H1 (cell line): ENCODE data around the gene NGEF. TPM values are rescaled to one million over a fixed set of nuclear protein-coding genes. Genes with fewer than 3 reads are reported as not detected.

Source experiments
- CTCF ChIA-PET: fragments of 300-600 bp; sonication (Branson Sonifier 250); formaldehyde crosslinking; loops from one replicate; lab custom pipeline; 2021; ENCODE audit not compliant: partially characterized antibody; lab: Charles Lee
- POLR2A ChIA-PET: fragments of 300-600 bp; sonication (Branson Sonifier 250); formaldehyde crosslinking; loops from one replicate; lab custom pipeline; 2021; ENCODE audit warnings: inconsistent platforms; ENCODE audit not compliant: partially characterized antibody; lab: Charles Lee
- DNase-seq, 2 experiments: peaks; one replicate each; pipeline versions ENCODE4 v3.0.0 to v3.0.0-alpha.2; 2010 to 2022; ENCODE audit warnings: low spot score in 2 of 2, low read depth in 1 of 2, mixed read lengths in 1 of 2
- FAIRE-seq: peaks from 2 replicates; lab custom pipeline; 2011; peaks lifted over from hg19 to GRCh38; lab: Jason Lieb, UNC
- H2AFZ ChIP-seq: 2 replicates; pipeline ENCODE4 v1.8.1; 2012; ENCODE audit warnings: low read length, inconsistent platforms
- H2AK5ac ChIP-seq: 2 replicates; pipeline ENCODE4 v1.6.1; 2013; ENCODE audit warnings: low read depth, low read length
- H2BK120ac ChIP-seq: replicated peaks from 2 replicates; pipeline ENCODE3; 2013; ENCODE audit warnings: low read depth, low read length, inconsistent platforms
- H2BK12ac ChIP-seq: 2 replicates; pipeline ENCODE4 v1.6.1; 2013; ENCODE audit warnings: low read depth, low read length
- H2BK15ac ChIP-seq: 2 replicates; pipeline ENCODE4 v1.6.1; 2013; ENCODE audit warnings: low read length
- H2BK20ac ChIP-seq: 2 replicates; pipeline ENCODE4 v1.6.1; 2013; ENCODE audit warnings: low read length
- H2BK5ac ChIP-seq: 2 replicates; pipeline ENCODE4 v1.6.1; 2013; ENCODE audit warnings: low read depth, low read length
- H3K14ac ChIP-seq: 2 replicates; pipeline ENCODE4 v1.6.1; 2013; ENCODE audit warnings: inconsistent platforms; ENCODE audit not compliant: insufficient read length
- H3K18ac ChIP-seq: 2 replicates; pipeline ENCODE4 v1.6.1; 2013; ENCODE audit warnings: low read length; ENCODE audit errors: extremely low read depth
- H3K23ac ChIP-seq: 2 replicates; pipeline ENCODE4 v1.6.1; 2013; ENCODE audit warnings: inconsistent platforms; ENCODE audit not compliant: insufficient read length
- H3K23me2 ChIP-seq: 2 replicates; pipeline ENCODE4 v1.6.1; 2013; ENCODE audit warnings: low read depth, low read length
- H3K27ac ChIP-seq: 2 replicates; pipeline ENCODE4 v1.6.1; 2011; ENCODE audit warnings: low read depth, low read length, inconsistent platforms
- H3K27me3 ChIP-seq, 4 experiments: replicated peaks in 1 of 4; 1 replicate in 1 of 4; 2 replicates in 3 of 4; pipeline versions ENCODE4 v1.6.1 to v1.8.1; 2011 to 2013; ENCODE audit warnings: low read length in 3 of 4, mild to moderate bottlenecking in 3 of 4, inconsistent platforms in 2 of 4, mixed read lengths in 2 of 4, moderate library complexity in 1 of 4; ENCODE audit not compliant: control insufficient read depth in 3 of 4, insufficient read depth in 3 of 4; ENCODE audit errors: extremely low read depth in 1 of 4
- H3K36me3 ChIP-seq, 4 experiments: 2 replicates each; pipeline versions ENCODE4 v1.6.1 to v1.8.1; 2011 to 2013; ENCODE audit warnings: mild to moderate bottlenecking in 4 of 4, low read length in 3 of 4, moderate library complexity in 2 of 4, control low read depth in 1 of 4, inconsistent platforms in 1 of 4; ENCODE audit not compliant: insufficient read depth in 4 of 4, control insufficient read depth in 2 of 4
- H3K4ac ChIP-seq: replicated peaks from 2 replicates; pipeline ENCODE3; 2013; ENCODE audit warnings: low read length, low read depth, mixed read lengths, inconsistent platforms; ENCODE audit not compliant: insufficient read length
- H3K4me1 ChIP-seq, 4 experiments: replicated peaks in 1 of 4; 1 replicate in 1 of 4; 2 replicates in 3 of 4; pipeline versions ENCODE4 v1.6.1 to v1.8.1; 2011 to 2013; ENCODE audit warnings: low read length in 3 of 4, inconsistent platforms in 2 of 4, mixed read lengths in 1 of 4; ENCODE audit not compliant: insufficient read depth in 4 of 4, control insufficient read depth in 3 of 4
- H3K4me2 ChIP-seq, 2 experiments: 2 replicates each; pipeline versions ENCODE4 v1.6.1 to v1.8.1; 2011 to 2013; ENCODE audit warnings: low read depth in 2 of 2, low read length in 2 of 2, control low read depth in 1 of 2, inconsistent platforms in 1 of 2, mild to moderate bottlenecking in 1 of 2; ENCODE audit not compliant: insufficient read depth in 1 of 2
- H3K4me3 ChIP-seq, 4 experiments: fragments of 200-600, 300-600 bp in 1 of 4; sonication (generic), shearing (Covaris generic), sonication (Bioruptor Twin) in 1 of 4; 2 replicates each; pipeline versions ENCODE4 v1.5.1 to v1.8.1; 2011 to 2016; ENCODE audit warnings: low read length in 4 of 4, low read depth in 3 of 4, control low read depth in 2 of 4, inconsistent platforms in 2 of 4, mild to moderate bottlenecking in 2 of 4, mixed read lengths in 1 of 4, moderate library complexity in 1 of 4; ENCODE audit not compliant: insufficient read depth in 2 of 4; ENCODE audit errors: extremely low read depth in 1 of 4
- H3K56ac ChIP-seq: replicated peaks from 2 replicates; pipeline ENCODE3; 2013; ENCODE audit warnings: low read depth, mild to moderate bottlenecking, mixed read lengths, low read length, inconsistent platforms; ENCODE audit not compliant: insufficient read length
- H3K79me1 ChIP-seq: 2 replicates; pipeline ENCODE4 v1.6.1; 2013; ENCODE audit warnings: low read depth, low read length, control low read depth
- H3K79me2 ChIP-seq, 2 experiments: 2 replicates each; pipeline versions ENCODE4 v1.6.1 to v1.8.1; 2012 to 2013; ENCODE audit warnings: low read length in 2 of 2, mild to moderate bottlenecking in 2 of 2, inconsistent platforms in 1 of 2; ENCODE audit not compliant: insufficient read depth in 2 of 2, control insufficient read depth in 1 of 2
- H3K9ac ChIP-seq, 4 experiments: replicated peaks in 1 of 4; 1 replicate in 1 of 4; 2 replicates in 3 of 4; pipeline versions ENCODE4 v1.6.1 to v1.8.1; 2011 to 2013; ENCODE audit warnings: low read depth in 3 of 4, low read length in 3 of 4, control low read depth in 2 of 4, mild to moderate bottlenecking in 2 of 4, moderate library complexity in 2 of 4, inconsistent platforms in 1 of 4; ENCODE audit errors: extremely low read depth in 1 of 4
- H3K9me3 ChIP-seq, 2 experiments: 2 replicates each; pipeline versions ENCODE4 v1.6.1 to v1.8.1; 2012 to 2013; ENCODE audit warnings: mild to moderate bottlenecking in 2 of 2, moderate library complexity in 2 of 2, control low read depth in 1 of 2, inconsistent platforms in 1 of 2, low read depth in 1 of 2, low read length in 1 of 2, mixed read lengths in 1 of 2; ENCODE audit not compliant: insufficient read depth in 2 of 2
- H4K20me1 ChIP-seq, 2 experiments: replicated peaks in 1 of 2; 2 replicates each; pipeline versions ENCODE3 to v1.8.1; 2011 to 2013; ENCODE audit warnings: inconsistent platforms in 2 of 2, low read length in 2 of 2, mild to moderate bottlenecking in 1 of 2; ENCODE audit not compliant: insufficient read depth in 2 of 2, control insufficient read depth in 1 of 2
- H4K5ac ChIP-seq: 2 replicates; pipeline ENCODE4 v1.6.1; 2013; ENCODE audit warnings: low read length, low read depth, mixed read lengths, inconsistent platforms; ENCODE audit not compliant: insufficient read length
- H4K8ac ChIP-seq: 2 replicates; pipeline ENCODE4 v1.8.0; 2013; ENCODE audit warnings: mild to moderate bottlenecking, moderate library complexity, low read length, inconsistent platforms; ENCODE audit not compliant: insufficient read depth; ENCODE audit errors: extremely low read depth
- H4K91ac ChIP-seq: replicated peaks from 2 replicates; pipeline ENCODE3; 2013; ENCODE audit warnings: low read length, mixed read lengths, inconsistent platforms; ENCODE audit not compliant: insufficient read length
- ASH2L ChIP-seq: fragments of 200-600, 300-600 bp; sonication (generic); IDR thresholded peaks from one replicate; pipeline ENCODE4 v1.7.1; 2017; ENCODE audit warnings: low read length
- BCL11A ChIP-seq, 2 experiments: IDR thresholded peaks; one replicate each; pipeline ENCODE4 v1.6.1; 2011; ENCODE audit warnings: low read depth in 2 of 2, low read length in 2 of 2, mild to moderate bottlenecking in 2 of 2
- CBX5 ChIP-seq: fragments of 300-800, 300-1000 bp; sonication (generic); IDR thresholded peaks from 2 replicates; pipeline ENCODE4 v1.7.1; 2016; ENCODE audit warnings: antibody characterized with exemption, low read length, low read depth
- CEBPB ChIP-seq: IDR thresholded peaks from 2 replicates; pipeline ENCODE4 v1.6.1; 2012; ENCODE audit warnings: low read depth, low read length
- CTCF ChIP-seq, 3 experiments: IDR thresholded peaks; 1 replicate in 2 of 3; 2 replicates in 1 of 3; pipeline versions ENCODE4 v1.5.1 to v1.6.1; 2011; ENCODE audit warnings: low read length in 3 of 3, mild to moderate bottlenecking in 3 of 3, inconsistent platforms in 2 of 3, low read depth in 1 of 3, moderate library complexity in 1 of 3; ENCODE audit not compliant: insufficient read depth in 1 of 3; ENCODE audit errors: control extremely low read depth in 1 of 3
- HDAC6 ChIP-seq: IDR thresholded peaks from one replicate; pipeline ENCODE4 v1.7.1; 2012; ENCODE audit warnings: low read depth, mild to moderate bottlenecking, inconsistent platforms, low read length, moderate library complexity
- KDM5A ChIP-seq: fragments of 200-600 bp; IDR thresholded peaks from 2 replicates; pipeline ENCODE4 v1.7.1; 2012; ENCODE audit warnings: mild to moderate bottlenecking, low read length, inconsistent platforms, mixed read lengths
- POU5F1 ChIP-seq: IDR thresholded peaks from 2 replicates; pipeline ENCODE4 v1.6.1; 2011; ENCODE audit warnings: low read depth, mild to moderate bottlenecking, low read length, moderate library complexity
- RBBP5 ChIP-seq: IDR thresholded peaks from 2 replicates; pipeline ENCODE4 v1.7.1; 2012; ENCODE audit warnings: low read depth, mild to moderate bottlenecking, inconsistent platforms, low read length, moderate library complexity, borderline replicate concordance
- SP1 ChIP-seq: IDR thresholded peaks from 2 replicates; pipeline ENCODE4 v1.6.1; 2011; ENCODE audit warnings: low read depth, low read length
- SP2 ChIP-seq: IDR thresholded peaks from 2 replicates; pipeline ENCODE4 v1.6.1; 2012; ENCODE audit warnings: mild to moderate bottlenecking, low read length, inconsistent platforms
- TAF7 ChIP-seq: optimal IDR thresholded peaks from 2 replicates; pipeline ENCODE3; 2011; ENCODE audit warnings: low read depth, mild to moderate bottlenecking, inconsistent platforms, low read length, moderate library complexity, borderline replicate concordance
- WGBS, 2 experiments: shearing (Covaris generic) in 1 of 2; methylation state at CpG; one replicate each; pipeline versions ENCODE4 v1.1.6 to v1.1.7; 2013 to 2015; ENCODE audit warnings: low lambda C conversion rate in 2 of 2, mixed read lengths in 2 of 2, inconsistent platforms in 1 of 2, low coverage in 1 of 2, missing lambda C conversion rate in 1 of 2; ENCODE audit not compliant: insufficient replicate concordance in 2 of 2, insufficient coverage in 1 of 2, insufficient read length in 1 of 2; ENCODE audit errors: extremely low coverage in 1 of 2, missing lambda C conversion rate in 1 of 2; 5-methylcytosine and 5-hydroxymethylcytosine counted together
- polyA plus RNA-seq, 7 experiments: library from polyadenylated mRNA; depleted of rRNA in 3 of 7; stranded (reverse) in 5 of 7; unstranded in 2 of 7; fragments of >200 nt in 5 of 7; fragments of 200-250 nt in 2 of 7; gene quantifications; 1 replicate in 5 of 7; 2 replicates in 1 of 7; 4 replicates in 1 of 7; pipeline versions ENCODE4 v1.2.1 to v1.2.3, GENCODE V29; 2011 to 2013; ENCODE audit warnings: missing spikeins in 2 of 7, mixed read lengths in 2 of 7
- total RNA-seq: library from RNA; stranded (reverse); fragmentation: NEBNext Ultra II Directional; extraction: Animal tissue kit (Norgen Biotek cat#: 25700); gene quantifications from 2 replicates; pipeline ENCODE4 v1.2.1, GENCODE V29; 2021

Gene NGEF
- total and polyA plus RNA-seq, 2 of the 8 experiments (the other 6 are each of a cell fraction or from before 2014, with no cell fraction given) = 2.7 to 3.2 TPM

- DNase-seq (no peak), FAIRE-seq (no peak)
- POLR2A ChIA-PET = no interaction called here
- H3K14ac ChIP-seq = no peak overlapping the region
- no peak overlapping the region for H4K5ac ChIP-seq
- H4K8ac ChIP-seq = no peak overlapping the region
- no peaks in the 10 kb centered on the region for H3K36me3 ChIP-seq
- no peak overlapping the region for H3K18ac ChIP-seq
- H3K23me2 ChIP-seq = no peaks in the 10 kb centered on the region
- no peak overlapping the region for H2AK5ac ChIP-seq
- H2BK15ac ChIP-seq = no peak overlapping the region
- CTCF ChIA-PET = no interaction called here
- H2BK20ac ChIP-seq = no peak overlapping the region
- H2AFZ ChIP-seq = no peak overlapping the region
- no peak overlapping the region for H3K56ac ChIP-seq
- no peak overlapping the region for H3K4me3 ChIP-seq
- H2BK12ac ChIP-seq = no peak overlapping the region
- H3K4ac ChIP-seq = no peak overlapping the region
- H2BK5ac ChIP-seq = no peak overlapping the region
- no peaks in the 10 kb centered on the region for H3K79me2 ChIP-seq
- no peaks in the 10 kb centered on the region for H3K79me1 ChIP-seq
- no peak overlapping the region for H3K4me2 ChIP-seq
- no peak overlapping the region for H2BK120ac ChIP-seq
- H3K9me3 ChIP-seq = peaks cover 9 to 19% of the 10 kb centered on the region in 2 experiments
- no peak overlapping the region for H3K27ac ChIP-seq
- no peak overlapping the region for H4K91ac ChIP-seq
- TF ChIP-seq SP1 (no peak), CBX5 (no peak), CEBPB (no peak), ASH2L (no peak), POU5F1 (no peak), KDM5A (no peak), TAF7 (no peak), BCL11A (IDR thresholded peaks at IDR 0.05; ENCODE audit: low read depth in 2 of 2, low read length in 2 of 2) (no peak), SP2 (no peak), CTCF (IDR thresholded peaks at IDR 0.05; ENCODE audit: control extremely low read depth in 1 of 3, insufficient read depth in 1 of 3, low read depth in 1 of 3, low read length in 3 of 3) (no peak), RBBP5 (no peak), HDAC6 (no peak)
- 71% methylated on average over 1 of the region's 1 CpG; no CpG with 5 or more reads in 1 of the 2 experiments for WGBS, 2 experiments
- H3K23ac ChIP-seq = no peak overlapping the region
- no peaks in the 10 kb centered on the region for H3K4me1 ChIP-seq
- H3K9ac ChIP-seq = no peak overlapping the region
- H3K27me3 ChIP-seq = no peaks in the 10 kb centered on the region
- H4K20me1 ChIP-seq = no peaks in the 10 kb centered on the region
These were observed 101.3 kb downstream of the NGEF start for GRCh38 chr2:232911712-232912277.
